H9 (cell line): ENCODE results near the gene ROPN1B. TPM values are rescaled to one million over a fixed set of nuclear protein-coding genes. Genes with fewer than 3 reads are reported as not detected.
"Not testable (repeated sequence)": the region's sequence is repeated elsewhere in the genome, so short reads cannot be mapped to it uniquely, and the experiment has no call there.

Experiments
- DNase-seq: peaks from one replicate; pipeline ENCODE4 v3.0.0-alpha.2; 2017
- H2AFZ ChIP-seq: one replicate; pipeline ENCODE4 v1.6.1; 2013; ENCODE audit warnings: mild to moderate bottlenecking, low read length, control low read depth, moderate library complexity
- H2AK5ac ChIP-seq: 2 replicates; pipeline ENCODE4 v1.6.1; 2013; ENCODE audit warnings: low read length, control low read depth, mixed read lengths; ENCODE audit not compliant: insufficient read length
- H2BK120ac ChIP-seq: one replicate; pipeline ENCODE4 v1.6.1; 2013; ENCODE audit warnings: low read depth, mild to moderate bottlenecking, low read length, control low read depth, inconsistent platforms; ENCODE audit not compliant: poor library complexity, severe bottlenecking
- H2BK12ac ChIP-seq: 2 replicates; pipeline ENCODE4 v1.6.1; 2013; ENCODE audit warnings: low read length, control low read depth, mixed read lengths, low read depth; ENCODE audit not compliant: insufficient read length
- H2BK15ac ChIP-seq: 2 replicates; pipeline ENCODE4 v1.6.1; 2013; ENCODE audit warnings: low read depth, low read length, control low read depth
- H2BK20ac ChIP-seq: one replicate; pipeline ENCODE4 v1.6.1; 2013; ENCODE audit warnings: low read depth, mild to moderate bottlenecking, low read length, control low read depth, inconsistent platforms; ENCODE audit not compliant: poor library complexity, severe bottlenecking
- H2BK5ac ChIP-seq: 2 replicates; pipeline ENCODE4 v1.6.1; 2013; ENCODE audit warnings: low read length, control low read depth, mixed read lengths; ENCODE audit not compliant: insufficient read length
- H3K14ac ChIP-seq: 2 replicates; pipeline ENCODE4 v1.6.1; 2013; ENCODE audit warnings: low read length, control low read depth; ENCODE audit not compliant: insufficient read depth
- H3K18ac ChIP-seq: 2 replicates; pipeline ENCODE4 v1.6.1; 2013; ENCODE audit warnings: low read depth, mild to moderate bottlenecking, mixed read lengths, low read length, control low read depth; ENCODE audit not compliant: insufficient read length
- H3K23ac ChIP-seq: 2 replicates; pipeline ENCODE4 v1.6.1; 2013; ENCODE audit warnings: low read length, control low read depth, mixed read lengths, low read depth; ENCODE audit not compliant: insufficient read length
- H3K23me2 ChIP-seq: 2 replicates; pipeline ENCODE4 v1.6.1; 2013; ENCODE audit warnings: low read depth, mild to moderate bottlenecking, mixed read lengths, low read length, control low read depth; ENCODE audit not compliant: insufficient read length, poor library complexity, severe bottlenecking
- H3K27ac ChIP-seq: 2 replicates; pipeline ENCODE4 v1.5.1; 2013; ENCODE audit warnings: low read length, control low read depth, mixed read lengths, low read depth; ENCODE audit not compliant: insufficient read length
- H3K27me3 ChIP-seq: 2 replicates; pipeline ENCODE4 v1.6.1; 2013; ENCODE audit warnings: low read length, control low read depth, inconsistent platforms; ENCODE audit not compliant: insufficient read depth
- H3K4ac ChIP-seq: 2 replicates; pipeline ENCODE4 v1.6.1; 2013; ENCODE audit warnings: low read depth, mild to moderate bottlenecking, control low read depth, inconsistent platforms, low read length, moderate library complexity
- H3K4me1 ChIP-seq: 2 replicates; pipeline ENCODE4 v1.6.1; 2013; ENCODE audit warnings: low read length, control low read depth, inconsistent platforms; ENCODE audit not compliant: insufficient read depth
- H3K4me2 ChIP-seq: 2 replicates; pipeline ENCODE4 v1.6.1; 2013; ENCODE audit warnings: low read length, control low read depth, mixed read lengths; ENCODE audit not compliant: insufficient read length, insufficient read depth
- H3K56ac ChIP-seq: 2 replicates; pipeline ENCODE4 v1.6.1; 2013; ENCODE audit warnings: low read depth, mild to moderate bottlenecking, mixed read lengths, low read length, control low read depth; ENCODE audit not compliant: insufficient read length
- H3K79me1 ChIP-seq: 2 replicates; pipeline ENCODE4 v1.6.1; 2013; ENCODE audit warnings: low read depth, mild to moderate bottlenecking, moderate library complexity, low read length, control low read depth, inconsistent platforms; ENCODE audit not compliant: insufficient read depth, poor library complexity, severe bottlenecking
- H3K79me2 ChIP-seq: 2 replicates; pipeline ENCODE4 v1.6.1; 2013; ENCODE audit warnings: low read length, control low read depth, inconsistent platforms; ENCODE audit not compliant: insufficient read depth
- H3K9ac ChIP-seq: 2 replicates; pipeline ENCODE4 v1.6.1; 2013; ENCODE audit warnings: low read length, control low read depth, mixed read lengths; ENCODE audit not compliant: insufficient read length; ENCODE audit errors: extremely low read depth
- H3K9me3 ChIP-seq: one replicate; pipeline ENCODE4 v1.6.1; 2013; ENCODE audit warnings: low read depth, low read length, inconsistent platforms; ENCODE audit not compliant: control insufficient read depth
- H3T11ph ChIP-seq: one replicate; pipeline ENCODE4 v1.6.1; 2013; ENCODE audit warnings: mild to moderate bottlenecking, low read length, control low read depth, inconsistent platforms
- H4K20me1 ChIP-seq: one replicate; pipeline ENCODE4 v1.6.1; 2013; ENCODE audit not compliant: control insufficient read depth, insufficient read length, insufficient read depth
- H4K5ac ChIP-seq: 2 replicates; pipeline ENCODE4 v1.6.1; 2013; ENCODE audit warnings: low read depth, mild to moderate bottlenecking, mixed read lengths, low read length, control low read depth; ENCODE audit not compliant: insufficient read length
- H4K8ac ChIP-seq: replicated peaks from 2 replicates; pipeline ENCODE4 v1.6.1; 2013; ENCODE audit warnings: low read length, control low read depth, mixed read lengths, low read depth; ENCODE audit not compliant: insufficient read length
- H4K91ac ChIP-seq: 2 replicates; pipeline ENCODE4 v1.6.1; 2013; ENCODE audit warnings: low read depth, mild to moderate bottlenecking, moderate library complexity, mixed read lengths, low read length, control low read depth; ENCODE audit not compliant: insufficient read length
- H3K27ac Mint-ChIP-seq, 3 experiments: 2 replicates in 2 of 3; 3 replicates in 1 of 3; pipeline ENCODE4 v1.8.0; 2020 to 2021; ENCODE audit warnings: mixed read lengths in 3 of 3, mild to moderate bottlenecking in 1 of 3, moderate library complexity in 1 of 3
- H3K27me3 Mint-ChIP-seq: 2 replicates; pipeline ENCODE4 v1.8.0; 2021; ENCODE audit warnings: low read depth, mild to moderate bottlenecking, moderate library complexity, mixed read lengths
- H3K36me3 Mint-ChIP-seq, 3 experiments: 2 replicates in 2 of 3; 3 replicates in 1 of 3; pipeline ENCODE4 v1.8.0; 2020 to 2021; ENCODE audit warnings: low read depth in 3 of 3, mixed read lengths in 3 of 3; ENCODE audit not compliant: insufficient read depth in 1 of 3
- H3K4me1 Mint-ChIP-seq, 2 experiments: 2 replicates each; pipeline ENCODE4 v1.8.0; 2020; ENCODE audit warnings: mixed read lengths in 2 of 2
- H3K4me3 Mint-ChIP-seq, 2 experiments: 2 replicates in 1 of 2; 3 replicates in 1 of 2; pipeline ENCODE4 v1.8.0; 2020 to 2021; ENCODE audit warnings: mild to moderate bottlenecking in 2 of 2, mixed read lengths in 2 of 2, moderate library complexity in 1 of 2
- H3K9me3 Mint-ChIP-seq, 2 experiments: 2 replicates in 1 of 2; 3 replicates in 1 of 2; pipeline ENCODE4 v1.8.0; 2020; ENCODE audit warnings: mild to moderate bottlenecking in 2 of 2, mixed read lengths in 2 of 2, moderate library complexity in 1 of 2
- WGBS: extraction: QIAGEN DNeasy Blood & Tissue Kit; methylation state at CpG from one replicate; pipeline ENCODE4 v1.1.7; 2013; ENCODE audit warnings: missing lambda C conversion rate, low lambda C conversion rate, mixed read lengths; ENCODE audit not compliant: insufficient read length; ENCODE audit errors: extremely low coverage; 5-methylcytosine and 5-hydroxymethylcytosine counted together
- total RNA-seq: library from RNA; stranded (reverse); gene quantifications from 2 replicates; pipeline ENCODE4 v1.2.1, GENCODE V29; 2021

Gene ROPN1B
- total RNA-seq, 1 experiment from 2014 or later, result not detected

- not testable (repeated sequence) for H3K4ac ChIP-seq, H2BK5ac ChIP-seq, DNase-seq, H4K91ac ChIP-seq, H2BK12ac ChIP-seq, H4K8ac ChIP-seq, H2BK20ac ChIP-seq, H3K23me2 ChIP-seq, H2AFZ ChIP-seq, H3K9ac ChIP-seq, H3K4me1 ChIP-seq, H3K36me3 Mint-ChIP-seq, H3K56ac ChIP-seq, H4K5ac ChIP-seq, H3K18ac ChIP-seq, H3K4me1 Mint-ChIP-seq, H2BK15ac ChIP-seq, H3K9me3 Mint-ChIP-seq, H3K9me3 ChIP-seq, H3K27ac Mint-ChIP-seq, H3T11ph ChIP-seq, H3K4me3 Mint-ChIP-seq, H3K4me2 ChIP-seq, H2AK5ac ChIP-seq, H3K23ac ChIP-seq, H4K20me1 ChIP-seq, H3K79me2 ChIP-seq, H2BK120ac ChIP-seq, H3K79me1 ChIP-seq, H3K14ac ChIP-seq, H3K27ac ChIP-seq, H3K27me3 ChIP-seq
- H3K27me3 Mint-ChIP-seq, result peaks cover 52% of the 10 kb centered on the region
- WGBS, result no CpG with 5 or more reads among the region's 3 CpGs
These were observed 17.8 kb upstream of the ROPN1B start for GRCh38 chr3:125951176-125951575.

GRCh38 chr3:125957020-125957419, 12.0 kb upstream of the ROPN1B start:
- not testable (repeated sequence) for H3K4ac ChIP-seq, H3K27ac ChIP-seq, H4K20me1 ChIP-seq, H3K27me3 ChIP-seq, H3K18ac ChIP-seq, H2AFZ ChIP-seq, H2AK5ac ChIP-seq, H3K14ac ChIP-seq, H3K4me1 Mint-ChIP-seq, H3K27ac Mint-ChIP-seq, H2BK120ac ChIP-seq, H3K9me3 Mint-ChIP-seq, H3K4me3 Mint-ChIP-seq, H3K9me3 ChIP-seq, H4K8ac ChIP-seq, H3K23me2 ChIP-seq, H3T11ph ChIP-seq, H3K23ac ChIP-seq, DNase-seq, H3K79me2 ChIP-seq, H3K9ac ChIP-seq, H2BK5ac ChIP-seq, H2BK20ac ChIP-seq, H2BK15ac ChIP-seq, H3K79me1 ChIP-seq, H3K4me1 ChIP-seq, H3K36me3 Mint-ChIP-seq, H4K91ac ChIP-seq, H2BK12ac ChIP-seq, H3K4me2 ChIP-seq, H3K56ac ChIP-seq, H4K5ac ChIP-seq
- H3K27me3 Mint-ChIP-seq, result peaks cover 42% of the 10 kb centered on the region
- no CpG with 5 or more reads among the region's 4 CpGs for WGBS
